ENCODE results near the gene HSFX3. TPM values are rescaled to one million over a fixed set of nuclear protein-coding genes. Genes with fewer than 3 reads are reported as not detected.
"Not testable (repeated sequence)": the region's sequence is repeated elsewhere in the genome, so short reads cannot be mapped to it uniquely, and the experiment has no call there.

HSFX3 gene
- total RNA-seq, 1 donor from 2014 or later: not detected

DNA sequence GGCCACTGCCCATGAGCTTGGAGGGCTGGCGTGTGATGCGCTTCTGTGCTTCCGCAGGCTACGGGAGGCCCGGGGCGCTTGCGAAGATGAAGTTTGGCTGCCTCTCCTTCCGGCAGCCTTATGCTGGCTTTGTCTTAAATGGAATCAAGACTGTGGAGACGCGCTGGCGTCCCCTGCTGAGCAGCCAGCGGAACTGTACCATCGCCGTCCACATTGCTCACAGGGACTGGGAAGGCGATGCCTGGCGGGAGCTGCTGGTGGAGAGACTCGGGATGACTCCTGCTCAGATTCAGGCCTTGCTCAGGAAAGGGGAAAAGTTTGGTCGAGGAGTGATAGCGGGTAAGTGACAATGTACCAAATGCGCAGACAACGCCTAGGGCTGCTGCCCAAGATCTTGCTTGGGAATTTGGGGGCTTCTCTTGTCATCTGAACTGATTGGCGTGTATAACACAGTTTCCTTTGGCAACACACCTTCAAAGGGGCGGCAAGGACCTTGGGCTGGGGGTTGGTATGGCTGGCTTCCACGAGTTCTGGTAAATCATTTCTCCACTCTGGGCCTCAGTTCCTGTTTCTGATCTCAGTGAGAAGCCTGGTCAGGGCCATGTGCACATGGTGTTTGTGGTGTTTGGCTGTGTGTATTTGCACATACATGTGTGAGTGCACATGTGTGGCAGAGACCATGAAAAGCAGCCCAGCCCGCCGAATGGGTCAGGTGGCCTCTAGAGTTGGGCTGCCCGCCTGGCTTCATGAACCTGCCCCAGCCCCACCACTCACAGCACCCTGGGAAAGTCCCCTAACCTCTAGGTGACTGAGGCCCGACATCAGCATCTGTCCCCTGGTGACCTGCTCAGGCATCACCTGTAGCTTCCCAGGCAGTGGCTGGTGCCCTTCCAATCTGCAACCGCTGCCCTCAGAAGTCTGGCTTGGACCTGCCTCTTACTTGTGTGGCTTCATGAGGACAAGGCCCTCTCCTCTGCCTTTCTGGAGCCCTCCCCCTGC is 3.9 kb downstream of the HSFX3 start:
- not testable (repeated sequence) for H3K4me3 ChIP-seq (ENCODE audit: low read length in 3 of 3); H3K9ac ChIP-seq (ENCODE audit: low read depth in 1 of 3, low read length in 3 of 3); H3K27me3 ChIP-seq (ENCODE audit: control insufficient read depth in 3 of 3, insufficient read depth in 3 of 3, low read length in 3 of 3)

DNA sequence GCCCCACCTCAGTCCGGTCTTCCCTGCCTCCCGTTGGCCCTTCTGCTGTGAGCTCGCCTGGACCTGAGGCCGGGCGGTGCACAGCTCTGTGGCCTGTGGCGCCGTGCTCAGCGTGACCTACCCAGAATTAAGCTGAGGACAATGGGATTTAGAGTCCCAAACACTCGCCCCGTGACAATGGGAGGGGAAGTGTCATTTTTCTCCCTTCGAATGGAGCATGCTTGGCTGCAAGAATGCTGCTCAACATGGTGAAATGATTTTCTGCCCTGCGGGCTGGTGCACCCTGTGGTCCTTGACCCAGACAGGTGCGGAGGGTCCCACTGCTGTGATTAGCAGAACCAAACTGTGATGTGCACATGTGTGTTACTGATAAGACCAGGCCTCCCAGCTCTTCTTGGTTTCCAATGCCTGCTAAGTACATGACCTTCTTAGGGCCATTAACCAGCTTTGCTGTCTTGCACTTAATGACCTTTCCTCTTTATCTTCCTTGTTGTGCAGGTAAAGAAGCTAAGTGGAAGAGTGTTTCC is 8.1 kb downstream of the HSFX3 start:
- H3K4me3 ChIP-seq (ENCODE audit: low read length in 3 of 3): peak overlapping the region; percentile 86 to 93 (median 90)
- no peaks in the 10 kb centered on the region for H3K36me3 ChIP-seq (ENCODE audit: control insufficient read depth in 3 of 3, insufficient read depth in 3 of 3, low read length in 3 of 3)
- H3K27ac ChIP-seq (ENCODE audit: low read depth, low read length): peak overlapping the region; percentile 96
- no peaks in the 10 kb centered on the region for H3K27me3 ChIP-seq (ENCODE audit: control insufficient read depth in 3 of 3, insufficient read depth in 3 of 3, low read length in 3 of 3)
- H3K9ac ChIP-seq (ENCODE audit: low read depth in 1 of 3, low read length in 3 of 3): peak overlapping the region; percentile 90 to 94 (median 92)
- H3K9me3 ChIP-seq (ENCODE audit: control insufficient read depth in 3 of 3, low read length in 3 of 3): no peaks in the 10 kb centered on the region
- H3K4me1 ChIP-seq (ENCODE audit: control insufficient read depth in 3 of 3, insufficient read depth in 3 of 3, low read length in 3 of 3): peaks cover 5 to 17% (median 8%) of the 10 kb centered on the region in 3 donors

More for the DNA sequence above, 3.9 kb downstream of the HSFX3 start:
- H3K27ac ChIP-seq (ENCODE audit: low read depth, low read length); H3K36me3 ChIP-seq (ENCODE audit: control insufficient read depth in 3 of 3, insufficient read depth in 3 of 3, low read length in 3 of 3); H3K9me3 ChIP-seq (ENCODE audit: control insufficient read depth in 3 of 3, low read length in 3 of 3): not testable (repeated sequence)
- H3K4me1 ChIP-seq (ENCODE audit: control insufficient read depth in 3 of 3, insufficient read depth in 3 of 3, low read length in 3 of 3): peaks cover 5 to 12% (median 8%) of the 10 kb centered on the region in 3 donors

DNA sequence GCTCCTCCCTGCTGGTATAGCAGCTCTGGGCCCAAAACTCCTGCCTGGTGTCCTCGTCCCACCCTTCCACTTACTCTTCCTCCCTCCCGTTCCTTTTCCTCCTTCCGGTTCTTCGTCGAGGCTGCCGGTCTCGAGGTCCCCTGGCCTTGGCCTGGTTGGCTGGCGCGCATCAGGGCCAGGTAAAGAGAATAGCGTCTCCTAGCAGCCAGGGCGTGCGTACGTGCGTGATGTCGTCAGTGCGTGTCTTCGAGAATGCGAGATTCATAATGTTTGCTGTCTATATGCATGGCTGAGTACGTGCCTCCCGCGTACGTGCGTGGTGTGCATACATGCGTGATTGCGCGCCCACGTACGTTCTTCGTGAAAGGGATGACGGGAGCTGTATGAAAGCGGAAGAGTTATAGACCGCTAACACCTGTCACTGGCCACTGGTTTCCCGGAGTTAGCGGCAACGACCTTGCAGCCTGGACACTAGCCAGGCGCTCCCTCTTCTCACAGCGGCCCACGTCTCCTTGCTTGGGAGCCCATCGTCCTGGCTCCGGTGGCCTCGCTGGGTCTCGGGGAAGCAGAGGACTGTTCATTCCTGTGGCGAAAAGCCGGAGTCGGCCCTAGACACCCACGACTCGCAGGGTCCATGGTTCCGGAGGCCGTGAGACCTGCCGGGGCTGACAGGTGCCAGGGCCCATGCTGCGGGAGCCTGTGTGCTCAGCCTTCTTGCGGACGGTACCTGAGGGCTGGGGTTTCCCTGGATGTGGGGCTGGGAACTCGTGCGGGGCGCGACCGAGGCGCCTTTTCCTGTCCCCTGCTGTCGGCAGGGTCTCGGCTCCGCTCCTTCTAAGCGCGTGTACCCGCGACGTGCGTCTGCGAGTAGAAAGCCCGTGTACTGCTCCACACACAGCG is 8.9 kb downstream of the HSFX3 start, which contains the start of gene EOLA1:
Gene EOLA1, plus strand, starts transcription at position 392 of the 900 bp plus-strand sequence. CDS start 4,619 bp downstream, outside the sequence.
- Histone ChIP-seq H3K27me3 (ENCODE audit: control insufficient read depth in 3 of 3, insufficient read depth in 3 of 3, low read length in 3 of 3) (no peaks in the 10 kb centered on the region), H3K4me3 (ENCODE audit: low read length in 3 of 3) (peak within 1 kb of the TSS; percentile 86 to 93 (median 90)), H3K36me3 (ENCODE audit: control insufficient read depth in 3 of 3, insufficient read depth in 3 of 3, low read length in 3 of 3) (peaks cover 1 to 2% (median 2%) of the 10 kb centered on the region in 3 donors), H3K27ac (ENCODE audit: low read depth, low read length) (peak within 1 kb of the TSS; percentile 96), H3K9me3 (ENCODE audit: control insufficient read depth in 3 of 3, low read length in 3 of 3) (no peaks in the 10 kb centered on the region), H3K9ac (ENCODE audit: low read depth in 1 of 3, low read length in 3 of 3) (peak within 1 kb of the TSS; percentile 90 to 94 (median 92)), H3K4me1 (ENCODE audit: control insufficient read depth in 3 of 3, insufficient read depth in 3 of 3, low read length in 3 of 3) (peaks cover 5 to 17% (median 8%) of the 10 kb centered on the region in 3 donors)

DNA sequence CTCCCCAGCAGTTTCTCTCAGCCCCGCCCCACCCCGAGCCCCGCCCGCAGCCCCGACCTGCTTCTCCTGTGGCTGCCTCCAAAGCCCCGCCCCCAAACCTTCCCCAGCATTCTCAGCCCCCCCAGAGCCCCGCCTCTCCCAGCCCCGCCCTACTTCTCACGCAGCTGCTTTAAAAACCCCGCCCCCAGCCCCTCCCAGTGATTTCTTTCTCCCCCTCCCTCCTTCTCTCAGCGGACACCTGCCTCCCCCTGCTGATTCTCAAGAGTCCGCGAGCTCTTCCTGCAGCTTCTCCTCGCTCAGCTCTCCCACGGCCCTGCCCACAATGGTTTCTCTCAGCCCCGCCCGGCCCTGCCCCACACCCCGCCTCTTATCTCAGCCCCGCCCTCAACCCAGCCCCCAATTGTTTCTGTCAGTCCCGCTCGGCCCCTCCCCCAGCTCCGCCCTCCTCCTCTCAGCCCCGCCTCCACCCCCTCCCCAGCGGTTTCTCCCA is 9.5 kb downstream of the HSFX3 start:
- Histone ChIP-seq H3K27ac (ENCODE audit: low read depth, low read length) (peak overlapping the region; percentile 96), H3K36me3 (ENCODE audit: control insufficient read depth in 3 of 3, insufficient read depth in 3 of 3, low read length in 3 of 3) (peaks cover 3% of the 10 kb centered on the region in 3 donors), H3K9me3 (ENCODE audit: control insufficient read depth in 3 of 3, low read length in 3 of 3) (no peaks in the 10 kb centered on the region), H3K4me1 (ENCODE audit: control insufficient read depth in 3 of 3, insufficient read depth in 3 of 3, low read length in 3 of 3) (peaks cover 5 to 17% (median 8%) of the 10 kb centered on the region in 3 donors), H3K27me3 (ENCODE audit: control insufficient read depth in 3 of 3, insufficient read depth in 3 of 3, low read length in 3 of 3) (no peaks in the 10 kb centered on the region), H3K9ac (ENCODE audit: low read depth in 1 of 3, low read length in 3 of 3) (peak overlapping the region; percentile 90 to 94 (median 92)), H3K4me3 (ENCODE audit: low read length in 3 of 3) (peak overlapping the region; percentile 86 to 93 (median 90))

- Histone ChIP-seq H3K27ac (ENCODE audit: low read depth, low read length) (peak overlapping the region; percentile 64), H3K27me3 (ENCODE audit: control insufficient read depth in 3 of 3, insufficient read depth in 3 of 3, low read length in 3 of 3) (no peaks in the 10 kb centered on the region), H3K4me1 (ENCODE audit: control insufficient read depth in 3 of 3, insufficient read depth in 3 of 3, low read length in 3 of 3) (peaks cover 5 to 17% (median 8%) of the 10 kb centered on the region in 3 donors), H3K9ac (ENCODE audit: low read depth in 1 of 3, low read length in 3 of 3) (peak overlapping the region in 1 of 3 donors; percentile 70), H3K9me3 (ENCODE audit: control insufficient read depth in 3 of 3, low read length in 3 of 3) (no peaks in the 10 kb centered on the region), H3K36me3 (ENCODE audit: control insufficient read depth in 3 of 3, insufficient read depth in 3 of 3, low read length in 3 of 3) (peaks cover 3 to 6% (median 3%) of the 10 kb centered on the region in 3 donors), H3K4me3 (ENCODE audit: low read length in 3 of 3) (peak overlapping the region; percentile 48 to 70 (median 65))
These were observed 10.2 kb downstream of the HSFX3 start for GRCh38 chrX:149539283-149540130.

- peaks cover 5 to 17% (median 8%) of the 10 kb centered on the region in 3 donors for H3K4me1 ChIP-seq (ENCODE audit: control insufficient read depth in 3 of 3, insufficient read depth in 3 of 3, low read length in 3 of 3)
- H3K27me3 ChIP-seq (ENCODE audit: control insufficient read depth in 3 of 3, insufficient read depth in 3 of 3, low read length in 3 of 3); H3K9ac ChIP-seq (ENCODE audit: low read depth in 1 of 3, low read length in 3 of 3); H3K9me3 ChIP-seq (ENCODE audit: control insufficient read depth in 3 of 3, low read length in 3 of 3); H3K27ac ChIP-seq (ENCODE audit: low read depth, low read length); H3K36me3 ChIP-seq (ENCODE audit: control insufficient read depth in 3 of 3, insufficient read depth in 3 of 3, low read length in 3 of 3); H3K4me3 ChIP-seq (ENCODE audit: low read length in 3 of 3): not testable (repeated sequence)
These were observed 12.2 kb downstream of the HSFX3 start for GRCh38 chrX:149537474-149537873.

DNA sequence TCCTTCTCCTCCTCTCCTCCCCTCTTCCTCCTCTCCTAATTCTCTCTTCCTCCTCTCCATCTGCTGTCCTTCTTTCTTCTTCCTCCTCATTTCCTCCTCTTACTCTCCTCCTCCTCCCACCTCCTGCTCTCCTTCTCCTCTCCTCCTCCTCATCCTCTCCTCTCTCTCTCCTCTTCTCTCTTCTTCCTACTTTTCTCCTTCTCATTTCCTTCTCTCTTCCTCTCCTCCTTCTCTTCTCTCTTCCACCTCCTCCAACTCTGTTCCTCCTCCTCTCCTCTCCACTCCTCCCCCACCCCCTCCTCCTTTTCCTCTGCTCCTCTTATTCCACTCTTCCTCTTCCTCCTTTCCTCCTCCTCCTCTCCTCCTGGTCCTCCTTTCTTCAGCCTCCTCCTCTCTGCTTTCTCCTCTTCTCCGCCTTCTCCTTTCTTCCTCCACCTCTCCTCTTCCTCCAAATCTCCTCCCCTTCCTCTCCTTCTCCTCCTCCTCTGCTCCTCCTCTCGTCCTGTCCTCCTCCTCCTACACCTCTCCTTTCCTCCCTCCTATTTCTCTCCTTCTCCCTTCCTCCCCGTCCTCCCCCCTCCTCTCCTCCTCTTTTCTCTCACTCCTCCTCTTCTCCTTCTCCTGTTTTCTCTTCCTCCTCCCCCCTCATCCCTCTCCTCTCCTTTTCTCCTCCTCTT is 14.7 kb downstream of the HSFX3 start:
- not testable (repeated sequence) for H3K4me3 ChIP-seq (ENCODE audit: low read length in 3 of 3); H3K27ac ChIP-seq (ENCODE audit: low read depth, low read length); H3K27me3 ChIP-seq (ENCODE audit: control insufficient read depth in 3 of 3, insufficient read depth in 3 of 3, low read length in 3 of 3); H3K9me3 ChIP-seq (ENCODE audit: control insufficient read depth in 3 of 3, low read length in 3 of 3); H3K9ac ChIP-seq (ENCODE audit: low read depth in 1 of 3, low read length in 3 of 3); H3K4me1 ChIP-seq (ENCODE audit: control insufficient read depth in 3 of 3, insufficient read depth in 3 of 3, low read length in 3 of 3)
- peaks cover 3 to 12% (median 4%) of the 10 kb centered on the region in 3 donors for H3K36me3 ChIP-seq (ENCODE audit: control insufficient read depth in 3 of 3, insufficient read depth in 3 of 3, low read length in 3 of 3)

DNA sequence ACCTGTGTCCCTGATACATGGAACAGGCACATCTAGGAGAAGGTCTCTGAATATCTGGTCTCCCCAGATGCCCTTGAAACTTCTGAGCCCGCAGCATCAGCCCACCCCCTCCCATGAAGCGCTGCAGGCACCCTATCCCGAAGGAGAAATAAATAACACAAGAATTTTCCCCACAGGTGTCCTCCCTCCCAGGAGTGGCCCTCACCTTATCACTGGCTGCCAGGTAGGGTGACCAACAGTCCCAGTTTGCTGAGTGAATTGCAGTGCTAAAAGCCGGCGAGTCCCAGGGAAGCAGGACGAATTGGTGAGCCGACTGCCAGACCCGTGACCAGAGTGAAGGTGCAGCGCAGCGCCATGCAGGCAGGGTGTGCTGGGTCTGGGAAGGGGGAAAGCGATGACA is 15.7 kb downstream of the HSFX3 start:
- not testable (repeated sequence) for H3K4me3 ChIP-seq (ENCODE audit: low read length in 3 of 3); H3K27ac ChIP-seq (ENCODE audit: low read depth, low read length)

More for the DNA sequence above, 15.7 kb downstream of the HSFX3 start:
- H3K36me3 ChIP-seq (ENCODE audit: control insufficient read depth in 3 of 3, insufficient read depth in 3 of 3, low read length in 3 of 3): peaks cover 3 to 14% (median 4%) of the 10 kb centered on the region in 3 donors
- H3K9ac ChIP-seq (ENCODE audit: low read depth in 1 of 3, low read length in 3 of 3); H3K27me3 ChIP-seq (ENCODE audit: control insufficient read depth in 3 of 3, insufficient read depth in 3 of 3, low read length in 3 of 3); H3K9me3 ChIP-seq (ENCODE audit: control insufficient read depth in 3 of 3, low read length in 3 of 3); H3K4me1 ChIP-seq (ENCODE audit: control insufficient read depth in 3 of 3, insufficient read depth in 3 of 3, low read length in 3 of 3): not testable (repeated sequence)
